Kidney epithelial cell (primary cell): Measurements from ENCODE around the gene TMTC1. TPM values are rescaled to one million over a fixed set of nuclear protein-coding genes. Genes with fewer than 3 reads are reported as not detected.
A peak's percentile ranks its signal among the peaks of the same experiment; 100 is the strongest.

Experiments
- DNase-seq: peaks from one replicate; pipeline ENCODE4 v3.0.0-alpha.2; 2010; ENCODE audit warnings: low read depth
- H3K27me3 ChIP-seq: 2 replicates; pipeline ENCODE4 v1.6.0; 2011; ENCODE audit warnings: low read length; ENCODE audit not compliant: control insufficient read depth, insufficient read depth
- H3K36me3 ChIP-seq: 2 replicates; pipeline ENCODE4 v1.5.1; 2011; ENCODE audit warnings: low read length; ENCODE audit not compliant: control insufficient read depth, insufficient read depth
- H3K4me3 ChIP-seq: 2 replicates; pipeline ENCODE4 v1.5.1; 2011; ENCODE audit warnings: low read depth, mild to moderate bottlenecking, control low read depth, low read length
- total RNA-seq: library from RNA; depleted of rRNA; stranded (reverse); fragments of >200 nt; gene quantifications from 2 replicates; pipeline ENCODE4 v1.2.3, GENCODE V29; 2015
- TF ChIP-seq, protein P1 (sequence below): IDR thresholded peaks from 2 replicates; pipeline ENCODE4 v1.5.1; 2011; ENCODE audit warnings: mild to moderate bottlenecking, moderate library complexity, low read length, control low read depth, inconsistent platforms; ENCODE audit not compliant: insufficient read depth, poor library complexity, severe bottlenecking

Gene TMTC1
- total RNA-seq, 1 donor from 2014 or later = 1.6 TPM

DNA sequence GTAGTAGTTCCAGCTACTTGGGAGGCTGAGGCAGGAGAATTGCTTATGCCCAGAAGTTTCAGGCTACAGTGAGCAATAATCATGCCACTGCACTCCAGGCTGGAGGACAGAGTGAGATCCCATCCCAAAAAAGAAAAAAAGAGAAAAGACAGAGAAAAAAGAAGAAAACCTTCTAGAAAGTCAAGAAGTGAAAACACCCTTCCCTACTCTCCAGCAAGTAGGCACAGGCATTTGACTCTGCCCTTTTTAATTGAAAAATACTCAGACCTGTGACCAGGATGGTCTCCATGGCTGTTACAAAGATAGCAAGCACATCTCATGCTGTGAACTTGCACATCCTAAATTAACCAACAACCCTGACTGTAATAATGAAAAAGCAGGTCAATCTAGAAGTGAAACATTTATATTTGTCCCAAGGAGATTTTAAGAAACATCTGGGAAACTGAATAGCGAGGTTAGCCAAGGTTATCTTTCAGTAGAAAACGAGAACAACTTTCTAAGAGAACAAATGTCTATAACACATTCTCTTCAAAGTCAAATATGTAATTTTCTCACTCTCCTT, 2.0 kb downstream of the TMTC1 start:
- no peak for DNase-seq
- TF ChIP-seq, protein P1, sequence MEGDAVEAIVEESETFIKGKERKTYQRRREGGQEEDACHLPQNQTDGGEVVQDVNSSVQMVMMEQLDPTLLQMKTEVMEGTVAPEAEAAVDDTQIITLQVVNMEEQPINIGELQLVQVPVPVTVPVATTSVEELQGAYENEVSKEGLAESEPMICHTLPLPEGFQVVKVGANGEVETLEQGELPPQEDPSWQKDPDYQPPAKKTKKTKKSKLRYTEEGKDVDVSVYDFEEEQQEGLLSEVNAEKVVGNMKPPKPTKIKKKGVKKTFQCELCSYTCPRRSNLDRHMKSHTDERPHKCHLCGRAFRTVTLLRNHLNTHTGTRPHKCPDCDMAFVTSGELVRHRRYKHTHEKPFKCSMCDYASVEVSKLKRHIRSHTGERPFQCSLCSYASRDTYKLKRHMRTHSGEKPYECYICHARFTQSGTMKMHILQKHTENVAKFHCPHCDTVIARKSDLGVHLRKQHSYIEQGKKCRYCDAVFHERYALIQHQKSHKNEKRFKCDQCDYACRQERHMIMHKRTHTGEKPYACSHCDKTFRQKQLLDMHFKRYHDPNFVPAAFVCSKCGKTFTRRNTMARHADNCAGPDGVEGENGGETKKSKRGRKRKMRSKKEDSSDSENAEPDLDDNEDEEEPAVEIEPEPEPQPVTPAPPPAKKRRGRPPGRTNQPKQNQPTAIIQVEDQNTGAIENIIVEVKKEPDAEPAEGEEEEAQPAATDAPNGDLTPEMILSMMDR = no peak
- Histone ChIP-seq H3K4me3 (peak overlapping the region; percentile 1), H3K27me3 (peaks cover 13% of the 10 kb centered on the region), H3K36me3 (no peaks in the 10 kb centered on the region)

DNA sequence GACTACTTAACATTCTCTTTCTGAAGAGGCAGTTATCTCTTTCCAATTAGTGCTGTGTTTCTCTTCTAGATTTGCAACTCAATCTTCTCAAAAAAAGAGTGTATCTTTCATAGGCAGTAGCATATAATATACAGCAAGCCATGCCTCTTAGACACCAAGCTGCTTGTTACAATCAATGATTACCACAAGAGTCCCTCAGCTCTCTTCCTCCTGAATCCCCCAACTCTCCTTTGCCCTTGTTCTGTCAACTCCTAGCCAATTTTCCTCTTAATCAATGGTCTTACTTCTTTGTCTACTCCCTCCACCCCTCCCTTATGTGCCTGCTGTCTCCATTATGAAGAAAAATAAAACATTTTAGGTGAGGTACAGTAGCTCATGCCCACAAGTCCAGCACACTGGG, 2.6 kb downstream of the TMTC1 start:
- no peak overlapping the region for H3K4me3 ChIP-seq

DNA sequence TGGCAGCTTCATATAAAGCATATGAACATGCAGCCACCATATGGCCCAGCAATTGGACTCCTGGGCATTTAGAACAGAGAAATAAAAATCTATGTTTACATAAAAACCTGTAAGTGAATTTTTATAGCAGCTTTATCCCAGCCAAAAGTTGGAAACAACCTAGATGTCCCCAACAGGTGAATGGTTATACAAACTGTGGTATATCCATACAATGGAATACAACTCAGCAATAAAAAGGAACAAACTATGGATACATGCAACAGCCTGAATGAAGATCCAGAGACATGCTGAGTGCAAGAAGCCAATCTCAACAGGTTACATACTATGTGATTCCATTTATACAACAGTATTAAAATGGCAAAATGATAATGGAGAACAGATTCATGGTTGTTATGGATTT, 3.7 kb downstream of the TMTC1 start:
- no peak overlapping the region for H3K4me3 ChIP-seq
- TF ChIP-seq, protein P1 = no peak

More for the DNA sequence above, 2.6 kb downstream of the TMTC1 start:
- H3K27me3 ChIP-seq = peaks cover 13% of the 10 kb centered on the region
- DNase-seq = no peak
- TF ChIP-seq, protein P1 = no peak
- no peaks in the 10 kb centered on the region for H3K36me3 ChIP-seq

DNA sequence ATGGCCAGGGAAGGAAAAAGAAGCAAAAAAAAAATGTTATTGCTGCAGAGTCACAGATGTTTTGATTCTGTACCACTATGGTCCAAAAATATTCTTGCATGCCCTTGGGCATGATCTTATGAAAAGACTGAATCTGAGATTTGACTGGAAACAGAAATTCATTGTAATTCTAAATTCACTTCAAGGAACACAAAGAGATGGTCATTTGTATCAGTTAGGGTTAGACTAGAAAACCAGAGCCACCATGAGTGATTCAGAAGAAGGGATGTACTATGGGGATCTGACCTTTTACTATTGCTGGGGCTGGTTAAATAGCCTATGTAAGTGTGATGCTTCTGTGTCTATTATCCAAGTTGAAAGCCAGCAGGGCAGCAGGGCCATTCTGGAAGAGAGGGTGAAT, 5.2 kb downstream of the TMTC1 start:
- DNase-seq = no peak
- no peaks in the 10 kb centered on the region for H3K36me3 ChIP-seq
- H3K27me3 ChIP-seq = peaks cover 9% of the 10 kb centered on the region
- H3K4me3 ChIP-seq = no peak overlapping the region
- TF ChIP-seq, protein P1 = no peak

More for the DNA sequence above, 3.7 kb downstream of the TMTC1 start:
- no peak for DNase-seq
- Histone ChIP-seq H3K27me3 (peaks cover 13% of the 10 kb centered on the region), H3K36me3 (no peaks in the 10 kb centered on the region)

DNA sequence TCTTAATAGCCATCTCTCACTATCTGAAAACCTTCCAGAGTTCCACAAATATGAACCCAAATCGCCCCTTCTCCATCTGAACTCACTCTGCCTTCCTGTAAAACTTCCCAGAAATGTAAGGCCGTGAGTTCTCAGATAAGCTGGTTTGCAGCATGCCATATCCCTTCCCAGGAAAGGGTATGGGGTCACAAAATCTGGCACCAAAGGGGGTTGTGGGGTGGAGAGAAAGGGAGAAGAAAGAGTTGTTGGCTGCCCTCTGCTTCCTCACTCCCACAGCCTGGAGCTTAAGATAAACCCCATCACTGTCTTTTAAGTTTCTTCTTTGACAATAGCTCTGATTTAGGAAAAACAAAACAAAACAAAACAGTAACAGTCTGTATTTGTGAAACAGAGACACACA, 10.7 kb downstream of the TMTC1 start:
- DNase-seq = no peak
- Histone ChIP-seq H3K27me3 (no peaks in the 10 kb centered on the region), H3K36me3 (no peaks in the 10 kb centered on the region), H3K4me3 (no peak overlapping the region)
- TF ChIP-seq, protein P1 = no peak

DNA sequence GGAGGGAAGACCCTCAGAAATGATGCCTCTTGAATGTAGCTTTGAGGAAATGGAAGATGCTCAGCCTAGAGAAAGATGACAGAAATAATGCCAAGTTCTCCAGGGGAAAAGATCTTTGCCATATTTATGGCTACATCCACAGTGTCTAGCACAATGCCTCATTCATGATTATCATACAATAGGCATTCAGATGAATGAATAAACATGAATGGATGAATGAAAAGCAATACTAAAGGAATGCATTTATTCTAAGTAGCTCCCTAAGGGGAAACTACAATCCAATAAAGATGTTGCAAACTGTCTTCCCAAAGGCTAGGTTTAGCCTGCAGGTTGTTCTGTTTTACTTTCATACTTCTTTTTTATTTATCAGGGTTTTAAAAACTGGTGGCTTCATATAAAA, 12.0 kb downstream of the TMTC1 start:
- TF ChIP-seq, protein P1 = no peak
- no peaks in the 10 kb centered on the region for H3K36me3 ChIP-seq
- DNase-seq = no peak
- H3K4me3 ChIP-seq = no peak overlapping the region
- no peaks in the 10 kb centered on the region for H3K27me3 ChIP-seq
